ENCODE data around the gene IGF1.
"Not testable (repeated sequence)": the region's sequence is repeated elsewhere in the genome, so short reads cannot be mapped to it uniquely, and the experiment has no call there.

Gene IGF1

DNA sequence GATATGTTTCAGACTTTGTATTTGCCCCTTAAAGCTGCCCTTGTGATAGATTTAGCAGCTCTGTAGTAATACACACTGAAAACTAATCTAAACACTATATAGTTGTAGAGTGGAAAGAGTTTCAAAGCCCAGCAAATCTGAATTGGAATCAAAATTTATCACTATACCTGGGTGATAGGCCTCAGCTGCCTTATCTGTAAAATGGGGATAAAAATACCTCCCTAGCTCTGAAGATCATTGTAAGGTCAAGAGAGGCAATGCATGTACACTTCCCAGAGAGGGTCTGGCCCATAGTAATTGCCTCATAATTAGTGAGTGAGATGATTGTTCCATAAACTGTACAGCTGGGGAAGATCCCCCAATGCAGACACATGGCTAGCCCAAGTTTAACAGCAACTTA, 103.6 kb downstream of the IGF1 start:
- no peak for DNase-seq

GRCh38 chr12:102376181-102376747, 104.1 kb downstream of the IGF1 start:
- no peak for DNase-seq

GRCh38 chr12:102374190-102374589, 106.2 kb downstream of the IGF1 start:
- DNase-seq: no peak

DNA sequence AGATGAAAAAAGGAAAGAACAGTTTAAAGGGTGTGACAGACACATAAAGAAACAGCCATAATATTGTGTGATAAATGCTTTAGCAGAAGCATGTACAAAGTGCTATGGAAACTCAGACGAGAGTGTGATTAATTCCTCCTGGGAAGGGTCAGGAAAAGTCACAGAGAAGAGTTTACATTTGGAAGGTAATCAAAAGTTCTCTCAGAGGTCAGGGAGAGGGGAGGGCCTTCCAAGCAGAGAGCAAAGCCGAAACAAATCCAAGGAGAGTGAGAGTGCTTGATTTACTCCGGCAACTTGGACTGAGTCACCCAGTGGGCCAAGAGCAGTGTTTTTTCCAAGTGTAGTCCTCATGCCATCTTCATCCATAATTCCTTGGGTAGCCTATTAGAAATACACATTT, 108.3 kb downstream of the IGF1 start:
- no peak for DNase-seq

DNA sequence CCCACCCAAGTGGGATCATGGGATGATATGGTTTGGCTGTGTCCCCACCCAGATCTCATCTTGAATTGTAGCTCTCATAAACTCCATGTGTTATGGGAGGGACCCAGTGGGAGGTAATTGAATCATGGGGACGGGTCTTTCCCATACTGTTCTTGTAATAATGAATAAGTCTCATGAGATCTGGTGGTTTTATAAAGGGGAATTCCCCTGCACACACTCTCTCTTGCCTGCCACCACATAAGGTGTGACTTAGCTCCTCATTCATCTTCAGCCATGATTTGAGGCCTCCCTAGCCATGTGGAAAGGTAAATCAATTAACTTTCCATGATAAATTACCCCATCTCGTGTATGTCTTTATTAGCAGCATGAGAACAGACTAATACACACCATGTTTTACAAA, 109.2 kb downstream of the IGF1 start:
- DNase-seq: no peak

DNA sequence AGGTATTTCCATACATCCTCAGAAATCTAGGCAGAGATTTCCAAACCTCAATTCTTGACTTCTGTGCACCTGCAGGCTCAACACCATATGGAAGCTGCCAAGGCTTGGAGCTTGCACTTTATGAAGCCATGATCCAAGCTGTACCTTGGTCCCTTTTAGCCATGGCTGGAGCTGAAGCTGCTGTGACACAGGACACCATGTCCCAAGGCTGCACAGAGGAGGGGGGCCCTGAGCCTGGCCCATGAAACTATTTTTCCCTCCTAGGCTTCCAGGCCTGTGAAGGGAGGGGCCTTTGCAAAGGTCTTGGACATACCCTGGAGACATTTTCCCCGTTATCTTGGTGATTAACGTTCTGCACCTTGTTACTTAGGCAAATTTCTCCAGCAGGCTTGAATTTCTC, 110.5 kb downstream of the IGF1 start:
- DNase-seq: no peak

- no peak for DNase-seq
Observed at GRCh38 chr12:102365365-102365764, 115.0 kb downstream of the IGF1 start.

- DNase-seq: no peak
Observed at GRCh38 chr12:102364709-102365108, 115.7 kb downstream of the IGF1 start.

- no peak for DNase-seq
Observed at GRCh38 chr12:102356690-102357089, 123.7 kb downstream of the IGF1 start.

GRCh38 chr12:102354281-102354680, 126.1 kb downstream of the IGF1 start:
- not testable (repeated sequence) for DNase-seq

GRCh38 chr12:102351322-102351721, 129.0 kb downstream of the IGF1 start:
- DNase-seq: no peak

- DNase-seq: no peak
Observed at GRCh38 chr12:102350070-102350469, 130.3 kb downstream of the IGF1 start.

DNA sequence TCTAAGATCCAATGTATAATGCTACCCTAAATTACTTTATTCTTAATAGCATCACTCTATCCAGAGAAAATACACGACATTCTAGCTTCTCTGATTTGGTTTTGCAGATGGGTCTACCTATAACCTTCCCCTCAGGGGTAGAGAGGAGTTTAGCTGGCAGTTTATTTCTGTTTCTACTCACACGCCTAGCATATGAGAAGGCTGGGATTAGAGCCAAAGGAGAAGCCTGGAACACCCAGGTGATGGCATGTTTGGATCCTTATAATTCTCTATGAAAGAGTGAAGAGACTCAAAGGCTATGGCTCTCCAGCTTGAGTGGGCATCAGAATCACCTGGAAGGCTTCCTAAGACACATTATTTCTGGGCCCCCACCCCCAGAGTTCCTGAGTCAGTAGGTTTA, 131.3 kb downstream of the IGF1 start:
- DNase-seq: no peak

DNA sequence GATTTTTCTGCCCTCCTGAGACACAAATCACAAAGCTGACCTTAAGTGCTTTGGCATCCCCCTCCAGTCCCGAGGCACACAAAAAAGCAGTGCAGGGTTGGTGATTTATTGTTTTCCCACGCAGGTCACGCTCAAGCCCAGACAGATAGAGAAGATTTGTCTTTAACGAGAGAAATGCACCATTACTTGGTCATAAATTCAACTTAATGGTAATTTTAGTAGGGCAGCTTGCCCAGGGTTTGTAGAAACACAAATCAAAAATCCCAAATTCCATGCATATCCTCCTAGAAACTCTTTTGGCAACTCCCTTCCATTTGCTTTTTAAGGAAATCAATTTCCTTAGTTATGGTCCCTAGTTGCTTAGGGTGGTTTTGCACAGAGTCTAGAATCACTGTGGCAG, 132.6 kb downstream of the IGF1 start:
- no peak for DNase-seq
